Peyer's patch (tissue), 4 donors: Measurements from ENCODE around the gene C19orf44.

Experiments used
- CTCF ChIP-seq, 6 experiments: fragments of 450-650 bp in 4 of 6; fragments of 200-600 bp in 2 of 6; sonication (generic) in 1 of 6; IDR thresholded peaks; one replicate each; pipeline ENCODE4 v1.5.1; 2017 to 2019; ENCODE audit warnings: antibody characterized with exemption in 6 of 6, mild to moderate bottlenecking in 3 of 6, moderate library complexity in 1 of 6
- POLR2A ChIP-seq, 2 donors: fragments of 450-650 bp; IDR thresholded peaks; one replicate each; pipeline ENCODE4 v1.5.1; 2017; ENCODE audit warnings: antibody characterized with exemption in 2 of 2, mild to moderate bottlenecking in 2 of 2, moderate library complexity in 2 of 2

DNA sequence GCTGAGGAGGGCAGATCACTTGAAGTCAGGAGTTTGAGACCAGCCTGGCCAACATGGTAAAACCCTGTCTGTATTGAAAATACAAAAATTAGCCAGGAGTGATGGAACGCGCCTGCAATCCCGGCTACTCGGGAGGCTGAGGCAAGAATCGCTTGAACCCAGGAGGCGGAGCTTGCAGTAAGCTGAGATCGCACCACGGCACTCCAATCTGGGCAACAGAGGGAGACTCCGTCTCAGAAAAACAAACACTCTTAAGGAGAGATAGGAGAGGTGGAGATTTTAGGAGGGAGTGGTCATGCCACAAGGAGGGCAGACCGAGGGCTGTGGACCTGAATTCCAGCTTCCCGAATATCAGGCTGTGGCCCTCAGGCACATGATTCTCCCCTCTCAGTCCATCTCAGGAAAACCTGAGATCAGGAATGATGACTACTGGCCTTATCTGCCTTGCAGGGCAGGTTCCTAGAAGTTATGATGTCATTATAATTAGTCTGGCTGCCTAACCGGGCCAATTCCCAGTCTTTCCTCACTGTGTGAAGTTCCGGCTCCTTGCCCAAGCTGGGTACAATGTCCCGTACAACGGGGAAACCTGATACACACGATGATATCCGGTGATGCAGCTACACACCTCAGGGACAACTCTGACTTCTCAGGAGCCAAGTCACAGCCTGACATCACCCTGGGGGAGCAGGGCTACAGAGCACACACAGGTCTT, 73.6 kb downstream of the C19orf44 start:
- TF ChIP-seq CTCF (IDR thresholded peaks at IDR 0.05): no peak
- no peak for TF ChIP-seq POLR2A (IDR thresholded peaks at IDR 0.05)
